Measurements from ENCODE around the gene FRMPD2.
"Not testable (repeated sequence)": the region's sequence is repeated elsewhere in the genome, so short reads cannot be mapped to it uniquely, and the experiment has no call there.

The FRMPD2 gene

GRCh38 chr10:48197236-48197899, 77.1 kb downstream of the FRMPD2 start:
- DNase-seq: no peak

GRCh38 chr10:48195803-48196202, 78.7 kb downstream of the FRMPD2 start:
- no peak for DNase-seq

DNA sequence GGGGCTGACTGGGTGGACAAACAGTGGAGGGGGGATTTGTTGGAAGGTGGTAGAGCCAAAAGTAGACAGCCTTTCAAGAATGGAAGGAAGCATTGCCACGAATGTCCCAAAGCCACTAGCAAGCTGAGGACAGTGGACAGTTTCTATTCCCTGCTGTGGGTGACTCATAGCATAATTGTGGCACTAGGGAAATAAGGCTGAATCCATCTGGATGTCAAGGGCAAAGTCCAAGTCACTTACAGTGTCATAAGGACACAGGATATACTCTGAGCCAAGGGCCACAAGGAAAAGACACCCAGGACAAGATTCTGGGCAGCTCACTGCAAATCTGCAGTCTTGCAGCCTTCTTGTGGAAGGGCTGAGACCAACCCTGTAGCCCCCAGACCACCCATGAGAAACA, 79.7 kb downstream of the FRMPD2 start:
- DNase-seq: peak; percentile 66

DNA sequence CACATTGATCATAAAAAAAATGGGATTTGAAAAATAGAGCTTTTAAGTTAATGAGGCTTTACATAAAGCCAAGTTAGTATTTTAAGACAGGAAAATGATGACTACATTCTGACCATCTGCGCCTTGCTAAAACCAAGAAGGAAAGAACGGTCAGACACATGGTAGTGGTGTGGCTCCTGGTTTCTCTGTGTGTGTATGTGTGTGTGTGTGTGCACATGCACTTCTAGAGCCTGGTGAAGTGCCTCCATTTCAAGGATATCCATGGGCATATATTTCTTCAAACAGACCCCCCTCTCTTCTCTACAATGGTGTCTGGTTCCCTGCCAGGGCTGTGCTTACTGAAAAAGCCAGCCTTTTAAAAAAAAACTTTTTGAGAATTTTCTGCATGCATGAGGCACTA, 80.9 kb downstream of the FRMPD2 start:
- peak; percentile 27 for DNase-seq

GRCh38 chr10:48192881-48193450, 81.5 kb downstream of the FRMPD2 start:
- no peak for DNase-seq

DNA sequence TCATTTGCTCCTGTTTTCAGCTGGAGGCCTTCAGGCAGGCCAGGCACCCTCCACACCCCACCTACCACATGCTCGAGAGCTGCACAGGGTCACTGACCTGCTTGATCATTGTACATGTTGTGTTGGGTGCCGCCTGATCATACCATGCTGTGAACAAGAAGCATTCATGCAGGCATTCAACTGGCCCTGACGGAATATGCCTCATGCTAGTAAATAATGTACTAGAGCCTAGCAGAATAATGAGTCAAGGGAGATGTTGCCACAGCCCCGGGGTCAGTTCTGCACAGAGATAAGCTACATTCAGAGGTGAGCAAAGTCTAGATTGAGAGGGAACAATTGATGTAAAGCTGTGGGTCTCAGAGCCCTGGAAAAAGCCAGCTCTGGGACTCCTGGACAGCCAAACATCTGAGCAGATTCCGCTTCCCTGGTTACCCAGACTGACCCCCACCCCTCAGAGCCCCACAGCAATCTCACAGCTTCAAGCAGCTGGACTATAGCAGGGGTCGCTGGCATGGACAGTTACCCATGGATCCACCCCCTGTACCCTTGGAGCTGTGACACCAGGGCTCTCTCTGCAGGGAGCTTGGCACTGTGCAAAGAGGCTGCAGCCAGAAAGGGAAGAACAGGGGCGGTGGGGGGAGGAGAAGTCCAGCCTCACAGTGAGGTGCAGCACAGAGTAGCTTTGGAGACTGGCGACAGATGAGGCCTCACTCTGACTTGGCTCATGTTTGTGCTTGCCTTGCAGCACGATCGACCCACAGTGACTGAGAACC, 86.6 kb downstream of the FRMPD2 start:
- peak; percentile 73 for DNase-seq

GRCh38 chr10:48187126-48187525, 87.4 kb downstream of the FRMPD2 start:
- DNase-seq: no peak

DNA sequence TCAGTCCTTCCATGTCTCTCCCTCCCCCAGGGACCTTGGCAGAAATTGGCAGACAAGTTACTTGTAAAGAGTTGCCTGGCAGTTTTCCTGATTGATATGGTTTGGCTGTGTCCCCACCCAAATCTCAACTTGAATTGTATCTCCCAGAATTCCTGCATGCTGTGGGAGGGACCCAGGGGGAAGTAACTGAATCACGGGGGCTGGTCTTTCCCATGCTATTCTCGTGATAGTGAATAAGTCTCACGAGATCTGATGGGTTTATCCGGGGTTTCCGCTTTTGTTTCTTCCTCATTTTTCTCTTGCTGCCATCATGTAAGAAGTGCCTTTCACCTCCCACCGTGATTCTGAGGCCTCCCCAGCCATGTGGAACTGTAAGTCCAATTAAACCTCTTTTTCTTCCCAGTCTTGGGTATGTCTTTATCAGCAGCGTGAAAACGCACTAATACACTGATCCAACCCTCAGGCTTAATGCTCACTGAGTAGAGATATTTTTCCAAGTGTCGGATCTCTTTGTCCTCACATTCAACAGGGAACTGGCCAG, 88.2 kb downstream of the FRMPD2 start:
- DNase-seq: not testable (repeated sequence)

DNA sequence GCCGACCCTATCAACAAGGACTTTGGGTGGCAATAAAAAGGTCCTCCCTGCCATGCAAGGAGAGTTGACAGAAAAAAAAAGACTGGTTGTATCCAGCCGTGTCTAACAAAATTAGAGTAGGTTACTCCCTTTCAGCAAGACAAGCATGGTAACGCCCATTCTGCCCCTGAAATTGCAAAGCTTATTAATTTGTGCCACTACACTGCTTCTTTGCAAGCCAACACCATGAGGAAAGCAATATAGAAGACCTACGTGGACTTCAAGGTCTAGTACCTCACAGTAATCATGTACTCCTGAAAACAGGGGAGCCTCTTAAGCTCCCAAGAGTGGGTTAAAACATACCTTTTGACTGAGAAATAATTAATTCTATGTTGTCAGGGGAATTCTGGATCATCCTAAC, 90.3 kb downstream of the FRMPD2 start:
- peak; percentile 15 for DNase-seq

DNA sequence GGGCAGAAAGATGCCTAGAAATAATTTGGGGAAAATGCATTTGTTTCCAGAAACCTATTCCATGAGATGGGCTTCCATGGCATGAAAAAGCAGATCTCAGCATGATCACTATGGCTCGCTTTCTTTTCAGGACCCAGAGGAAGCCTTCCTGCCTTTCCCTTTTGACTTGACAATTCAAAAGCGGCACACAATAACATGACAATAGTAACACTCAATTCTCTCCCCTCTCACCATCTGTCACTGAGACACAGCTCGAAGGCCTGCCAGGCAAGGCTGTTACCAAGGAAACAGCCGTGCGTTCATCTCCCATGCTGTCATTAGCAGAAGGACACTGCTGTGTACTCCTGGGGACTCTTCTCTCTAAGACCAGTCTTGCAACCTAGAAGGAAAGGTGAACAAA, 101.8 kb downstream of the FRMPD2 start:
- DNase-seq: peak; percentile 61

DNA sequence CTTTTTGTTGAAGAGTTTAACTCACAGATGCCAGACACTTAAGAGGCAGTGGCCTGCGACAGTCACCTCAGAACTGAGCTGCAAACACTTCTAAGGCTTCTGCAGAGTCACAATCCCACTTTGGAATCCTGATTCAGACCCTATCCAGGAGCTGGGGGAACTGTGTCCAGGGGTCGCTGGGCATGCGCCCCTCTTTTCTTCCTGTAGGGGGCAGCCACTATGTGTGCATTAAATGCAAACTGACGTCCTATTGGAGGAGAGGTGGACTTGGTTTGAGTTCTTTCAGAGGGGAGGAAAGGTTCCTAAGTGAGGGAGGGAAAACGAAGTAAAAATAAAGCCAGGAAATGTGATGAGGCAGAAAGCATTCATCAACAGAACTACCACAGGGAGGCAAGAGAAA, 113.8 kb downstream of the FRMPD2 start:
- DNase-seq: not testable (repeated sequence)

DNA sequence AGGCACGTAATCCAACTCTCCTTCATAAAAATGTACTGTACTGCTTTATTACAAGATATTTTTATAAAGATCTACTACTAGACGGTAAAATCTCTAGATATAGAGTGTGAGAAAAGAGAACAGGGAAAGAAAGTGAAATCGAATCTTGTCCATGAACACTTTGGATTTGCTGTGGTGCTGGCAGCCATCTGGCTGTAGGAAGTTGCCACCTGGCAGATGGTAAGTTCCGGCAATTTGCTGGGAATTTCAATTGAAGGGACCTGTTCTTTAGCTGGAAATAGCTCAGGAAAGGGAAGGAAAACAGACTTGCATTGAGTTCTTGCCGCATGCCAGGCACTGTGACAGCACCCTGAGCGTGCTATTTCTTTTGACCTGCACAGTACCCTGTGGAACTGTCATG, 114.3 kb downstream of the FRMPD2 start:
- peak; percentile 4 for DNase-seq

GRCh38 chr10:48154211-48155140, 120.0 kb downstream of the FRMPD2 start:
- DNase-seq: not testable (repeated sequence)

GRCh38 chr10:48147643-48148042, 126.9 kb downstream of the FRMPD2 start:
- not testable (repeated sequence) for DNase-seq

DNA sequence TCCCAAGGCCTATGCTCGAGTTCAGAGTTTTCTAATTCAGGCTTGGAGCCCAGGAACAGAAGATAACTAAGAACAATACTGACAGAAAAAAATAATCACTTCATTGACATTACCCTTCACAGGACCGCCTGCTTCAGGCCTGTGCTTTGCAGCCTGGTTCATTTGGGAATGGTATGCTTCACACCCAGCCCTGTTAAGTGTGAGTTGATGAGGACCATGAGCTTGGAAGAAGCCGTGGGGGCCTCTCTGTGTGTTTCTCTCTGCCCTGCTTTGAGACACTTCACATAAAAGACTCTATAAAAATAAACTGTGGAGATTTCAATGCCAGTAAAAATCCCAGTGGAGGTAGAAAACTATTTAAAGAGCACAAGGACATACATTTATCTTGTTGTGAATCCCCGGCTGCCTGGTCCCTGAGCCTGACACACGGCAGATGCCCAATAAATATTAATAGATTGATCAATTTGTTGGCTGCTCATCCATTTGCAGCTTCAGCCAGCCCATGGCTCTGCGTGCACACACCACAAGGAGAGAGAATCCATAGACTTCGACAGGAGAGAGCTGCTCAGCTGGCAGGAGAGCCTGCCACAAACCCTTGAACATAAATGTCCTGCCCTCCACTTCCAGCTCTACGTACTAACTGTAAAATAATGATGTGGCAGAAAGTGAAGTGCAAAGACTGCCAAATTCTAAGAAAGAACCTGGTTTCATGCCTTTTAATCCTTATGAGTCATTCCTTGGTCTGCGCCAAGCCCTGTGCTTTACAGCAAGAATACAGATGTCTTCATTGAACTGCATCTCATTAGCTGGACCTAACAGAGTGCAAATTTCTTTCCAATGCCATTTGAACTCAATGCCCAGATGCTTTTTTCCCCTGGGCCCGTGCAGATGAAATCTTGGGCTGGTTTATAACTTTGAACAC, 130.5 kb downstream of the FRMPD2 start:
- not testable (repeated sequence) for DNase-seq

- not testable (repeated sequence) for DNase-seq
These were observed 133.5 kb downstream of the FRMPD2 start for GRCh38 chr10:48140949-48141348.

DNA sequence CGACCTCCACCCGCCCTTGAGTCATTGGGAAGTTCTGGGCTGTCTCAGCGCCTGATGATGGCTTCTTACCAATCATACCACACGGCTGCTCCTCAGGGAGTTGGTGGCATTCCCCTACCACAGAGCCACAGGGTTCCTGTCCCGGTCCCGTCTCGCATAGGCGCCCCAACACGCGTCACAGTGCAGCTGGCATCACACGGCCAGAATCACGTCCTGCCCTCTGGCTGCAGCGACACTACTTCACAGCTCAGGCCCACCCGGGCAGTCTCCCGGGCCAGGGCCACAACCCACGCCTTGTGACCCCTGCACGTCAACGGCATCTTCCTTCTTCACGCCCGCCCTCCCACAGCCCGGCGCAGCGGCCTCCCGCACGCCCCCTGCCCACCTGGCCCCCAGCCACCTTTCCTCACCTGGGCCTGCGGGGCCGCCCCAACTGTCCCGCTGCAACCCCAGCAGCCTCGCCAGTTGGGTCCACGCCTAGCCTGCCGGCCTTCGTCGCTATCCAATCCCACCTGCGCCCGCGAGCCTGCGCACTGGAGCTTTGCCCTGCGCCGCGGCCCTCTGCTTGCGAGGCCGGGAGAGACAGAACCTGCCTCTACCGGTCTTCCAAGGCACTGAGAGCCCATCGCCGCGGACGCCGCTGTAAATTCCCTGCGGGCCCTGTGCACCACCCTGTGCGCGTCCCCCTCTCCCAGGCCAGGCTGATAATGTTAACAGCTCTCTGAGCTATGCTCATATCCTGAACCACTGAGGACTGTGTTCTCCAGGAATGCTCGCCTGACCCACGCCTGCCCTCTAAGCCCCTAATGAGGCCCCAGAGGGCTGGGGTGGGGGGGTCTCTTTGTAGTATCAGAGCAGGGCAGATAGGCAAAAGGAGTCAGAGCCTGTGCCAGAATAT, 134.3 kb downstream of the FRMPD2 start:
- not testable (repeated sequence) for DNase-seq

DNA sequence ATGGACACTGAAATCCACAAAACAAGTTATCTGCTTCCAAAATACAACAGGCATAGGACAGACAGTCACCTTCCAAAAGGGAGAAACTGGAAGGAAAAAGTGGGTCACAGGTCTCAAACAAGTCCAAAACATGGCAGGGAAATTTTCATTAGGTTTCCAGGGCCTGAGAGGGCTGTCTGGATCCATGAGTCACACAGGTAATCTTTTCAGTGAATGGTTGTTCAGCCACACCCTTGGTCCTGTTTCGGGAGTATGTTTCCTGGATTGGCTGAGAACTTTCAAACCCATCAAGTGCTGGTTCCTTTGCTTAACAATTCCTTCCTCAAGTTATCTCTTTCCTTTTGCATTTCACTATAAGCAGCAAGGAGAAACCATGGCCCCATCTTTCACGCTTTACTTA, 145.5 kb downstream of the FRMPD2 start:
- DNase-seq: not testable (repeated sequence)

GRCh38 chr10:48126251-48126650, 148.2 kb downstream of the FRMPD2 start:
- DNase-seq: not testable (repeated sequence)

- DNase-seq: not testable (repeated sequence)
These were observed 148.9 kb downstream of the FRMPD2 start for GRCh38 chr10:48125631-48126030.

All from NCI-H69 (cell line).